CD1c-positive myeloid dendritic cell (primary cell): ENCODE data around the gene RNF26.

Experiments
- DNase-seq: peaks from one replicate; pipeline ENCODE4 v3.0.0-alpha.2; 2016; ENCODE audit errors: extremely low spot score

The RNF26 gene

GRCh38 chr11:119316016-119316728, 18.2 kb upstream of the RNF26 start:
- DNase-seq, result no peak

GRCh38 chr11:119316729-119317591, 17.4 kb upstream of the RNF26 start, which contains the start of gene MCAM:
Gene MCAM, minus strand, starts transcription at chr11:119317130. Its CDS starts 29 bp downstream, at chr11:119317101.
- DNase-seq, result no peak

GRCh38 chr11:119317592-119318239, 16.6 kb upstream of the RNF26 start:
- no peak for DNase-seq

DNA sequence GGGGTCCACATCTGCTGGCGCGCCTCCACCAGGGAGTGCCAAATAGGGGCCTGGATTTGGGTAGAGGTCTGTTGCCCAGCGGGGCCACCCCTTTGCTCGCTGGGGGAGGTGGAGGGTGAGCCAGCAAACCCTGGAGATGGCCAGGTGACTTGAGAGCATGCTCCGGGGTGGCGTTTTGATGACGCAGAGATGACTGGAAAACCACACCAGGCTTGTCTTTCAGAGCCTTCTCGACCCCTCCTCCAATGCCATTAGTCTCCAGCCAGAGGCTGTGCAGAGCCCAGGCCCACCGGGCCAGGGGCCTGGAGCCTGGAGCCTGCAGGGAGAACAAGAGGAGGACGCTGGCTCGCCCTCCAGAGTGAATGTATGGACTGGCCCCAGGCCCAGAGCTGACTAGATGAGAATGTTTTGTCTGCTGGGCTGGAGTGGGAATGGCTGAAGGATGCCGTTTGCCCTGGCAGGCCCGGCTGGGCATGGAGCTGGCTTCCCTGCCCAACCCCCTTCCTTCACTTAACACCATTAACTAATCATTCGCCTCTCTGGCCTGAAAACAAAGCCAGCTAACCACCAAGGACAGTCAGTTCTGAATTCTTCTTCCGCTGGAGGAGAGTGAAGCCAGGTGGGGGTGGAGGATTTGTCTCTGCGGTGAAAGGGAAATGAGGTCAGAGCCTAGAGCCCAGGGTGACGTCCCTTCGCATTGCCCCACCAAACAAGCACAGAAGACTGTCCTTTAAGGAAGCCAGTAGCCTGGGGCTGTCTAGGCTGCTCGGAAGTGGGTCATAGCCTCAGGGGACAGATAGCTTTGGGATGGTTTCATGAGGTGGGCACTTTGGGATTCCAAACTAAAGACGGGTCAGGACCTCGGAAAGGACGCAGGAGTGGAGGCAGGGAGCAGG, 15.8 kb upstream of the RNF26 start:
- DNase-seq, result peak; percentile 50

GRCh38 chr11:119319136-119319699, 15.1 kb upstream of the RNF26 start:
- no peak for DNase-seq

GRCh38 chr11:119319700-119320239, 14.6 kb upstream of the RNF26 start:
- no peak for DNase-seq

DNA sequence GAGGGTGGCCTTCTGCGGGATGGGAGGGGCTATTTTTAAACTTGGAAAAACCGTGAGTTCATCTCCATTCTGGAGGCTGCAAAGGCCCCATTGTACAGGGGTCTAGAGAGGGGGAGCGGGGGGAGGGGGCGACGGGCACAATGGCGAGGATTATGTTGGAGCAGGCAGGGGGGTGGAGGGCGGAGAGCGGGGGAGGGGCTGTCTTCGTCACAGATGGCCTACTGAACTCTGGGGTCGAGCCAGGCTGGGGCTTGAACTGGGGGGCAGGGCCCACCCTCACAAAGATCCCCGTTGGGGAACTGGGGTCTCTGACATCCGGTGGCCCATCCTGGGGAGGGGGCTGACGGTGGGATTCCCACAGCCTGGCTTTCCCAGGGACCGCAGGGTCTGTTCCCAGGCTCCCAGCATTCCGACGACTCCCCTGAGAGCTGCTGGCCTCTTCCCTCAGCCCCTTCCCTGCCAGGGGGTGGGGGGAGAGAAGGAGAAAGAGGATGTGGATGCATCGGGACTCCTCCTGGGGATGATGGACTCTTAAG, 14.0 kb upstream of the RNF26 start:
- DNase-seq, result no peak

DNA sequence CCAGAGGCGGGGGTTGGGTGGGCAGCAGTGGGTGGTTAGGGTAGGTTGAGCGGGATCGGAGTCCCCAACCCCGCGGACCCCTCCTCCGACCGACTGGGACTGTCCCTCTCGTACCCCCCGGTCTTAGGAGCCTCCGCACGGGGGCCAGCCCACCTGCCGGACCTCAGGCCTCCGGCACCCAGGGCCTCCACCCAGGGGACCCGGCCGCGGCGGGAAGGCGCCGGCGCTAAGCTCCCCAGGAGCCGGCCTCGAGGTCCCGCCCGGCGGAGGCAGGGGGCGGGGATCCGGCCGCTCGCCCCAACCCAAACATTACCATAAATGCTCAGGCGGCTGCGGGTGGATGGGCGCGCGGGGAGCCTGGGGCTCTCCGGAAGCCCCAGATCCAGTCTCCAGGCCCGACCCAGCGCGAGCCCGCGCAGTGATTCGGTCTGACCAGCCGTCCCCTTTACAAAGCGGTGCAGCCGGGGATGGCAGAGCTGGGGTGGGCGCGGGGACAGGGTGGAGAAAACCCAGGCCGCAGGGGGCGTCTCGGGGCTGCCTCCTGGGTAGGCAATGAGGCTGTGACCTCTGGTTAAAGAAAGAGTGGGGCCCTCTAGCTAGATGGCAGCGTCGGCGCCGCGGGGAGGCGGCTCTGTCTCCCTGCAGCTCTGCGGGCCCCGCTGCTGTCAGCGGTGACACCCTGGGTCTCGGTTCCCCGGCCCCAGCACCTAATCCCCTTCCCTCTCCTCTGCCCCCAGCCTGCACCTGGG, 13.4 kb upstream of the RNF26 start:
- peak; percentile 21 for DNase-seq

GRCh38 chr11:119322360-119322739, 12.0 kb upstream of the RNF26 start:
- no peak for DNase-seq

DNA sequence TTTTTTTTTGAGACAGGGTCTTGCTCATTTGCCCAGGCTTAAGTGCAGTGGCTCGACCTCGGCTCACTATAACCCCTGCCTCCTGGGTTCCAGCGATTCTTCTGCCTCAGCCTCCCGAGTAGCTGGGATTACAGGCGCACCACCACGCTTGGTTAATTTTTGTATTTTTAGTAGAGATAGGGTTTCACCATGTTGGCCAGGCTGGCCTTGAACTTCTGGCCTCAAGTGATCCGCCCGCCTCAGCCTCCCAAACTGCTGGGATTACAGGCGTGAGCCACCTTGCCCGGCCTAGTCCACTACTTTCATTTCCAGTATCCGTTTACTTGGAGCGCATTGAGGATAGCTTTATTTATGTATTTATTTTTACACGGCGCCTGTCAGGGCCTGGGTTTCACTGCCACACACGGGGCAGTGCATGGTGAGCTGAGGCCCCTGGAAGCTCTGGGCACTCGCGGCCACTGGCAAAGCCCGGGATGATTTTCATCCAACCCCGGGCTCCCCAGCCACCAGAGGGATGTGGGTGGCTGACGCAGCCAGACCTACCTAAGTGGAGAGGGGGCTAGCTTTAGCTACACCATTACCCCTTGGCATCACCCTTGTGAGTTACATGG, 11.3 kb upstream of the RNF26 start:
- DNase-seq, result no peak

DNA sequence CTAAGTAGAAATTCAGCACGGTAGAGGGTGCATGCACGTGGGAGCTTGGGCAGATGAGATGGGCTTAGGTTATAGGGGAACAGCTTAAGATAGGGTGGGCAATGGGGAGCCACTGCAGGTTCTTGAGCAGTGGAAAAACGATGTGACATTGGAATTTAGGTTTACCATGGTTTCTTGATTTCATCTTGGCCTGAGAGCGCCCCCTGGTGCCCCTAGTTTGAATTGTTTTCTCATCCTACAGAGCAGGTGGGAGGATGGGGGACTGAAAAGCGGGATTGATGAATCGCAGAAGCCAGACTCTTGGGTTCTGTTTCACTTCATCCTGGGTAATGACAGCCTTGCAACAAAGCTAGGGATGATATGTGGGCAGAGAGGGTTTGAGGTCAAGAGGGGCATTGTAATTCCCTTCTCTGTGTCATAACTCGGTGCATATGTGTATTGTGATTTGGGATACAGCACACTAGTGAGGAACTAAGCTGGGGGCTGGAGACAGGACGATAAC, 10.7 kb upstream of the RNF26 start:
- peak; percentile 80 for DNase-seq

DNA sequence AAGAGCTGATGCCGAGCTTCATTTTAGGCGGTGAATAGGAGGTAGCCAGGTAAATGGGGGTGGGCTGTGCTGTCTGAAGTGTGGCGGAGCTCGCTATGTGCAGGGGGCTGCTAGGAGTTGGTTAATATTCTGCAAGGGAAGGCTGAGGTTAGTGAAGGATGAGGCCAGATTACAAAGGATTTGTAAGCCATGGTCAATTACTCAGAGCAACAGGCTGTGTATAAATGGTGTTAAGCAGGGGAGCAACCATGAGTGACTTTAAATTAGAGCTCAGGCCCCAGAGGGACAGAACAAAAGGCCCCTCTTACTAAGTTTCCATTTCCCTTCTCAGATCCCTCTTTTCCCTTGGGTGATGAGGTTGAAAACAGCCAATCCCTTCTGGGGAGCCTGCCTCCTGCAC, 10.1 kb upstream of the RNF26 start:
- no peak for DNase-seq

DNA sequence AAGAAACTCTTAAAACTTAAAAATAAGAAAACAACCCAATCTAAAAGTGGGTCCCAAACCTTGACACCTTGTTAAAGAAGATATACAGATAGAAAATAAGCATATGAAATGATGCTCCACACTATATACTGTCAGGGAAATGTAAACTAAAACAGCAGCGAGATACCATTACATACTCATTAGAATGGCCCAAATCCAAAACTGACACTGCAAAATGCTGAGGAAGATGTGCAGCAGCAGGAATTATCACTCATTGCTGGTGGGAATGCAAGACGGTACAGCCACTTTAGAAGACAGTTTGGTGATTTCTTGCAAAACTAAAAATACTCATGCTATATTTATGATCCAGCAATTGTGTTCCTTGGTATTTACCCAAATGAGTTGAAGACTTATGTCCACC, 5.0 kb upstream of the RNF26 start:
- DNase-seq, result no peak

DNA sequence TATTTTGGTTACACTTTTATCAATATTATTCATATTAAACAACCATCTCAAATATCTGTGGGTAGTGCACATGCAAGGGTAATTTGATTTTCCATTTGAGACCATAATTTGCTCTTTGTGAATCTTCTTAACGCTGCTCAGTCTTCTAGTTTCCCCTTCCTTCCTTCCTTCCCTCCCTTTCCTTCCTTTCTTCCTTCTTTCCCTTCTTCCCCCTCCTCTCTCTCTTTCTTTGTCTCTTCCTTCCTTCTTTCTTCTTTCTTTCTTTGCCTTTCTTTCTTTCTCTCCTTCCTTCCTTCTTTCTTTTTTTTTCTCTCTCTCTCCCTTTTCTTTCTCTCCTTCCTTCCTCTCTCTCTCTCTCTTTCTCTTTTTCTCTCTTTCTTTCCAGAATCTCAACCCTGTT, 4.1 kb upstream of the RNF26 start:
- no peak for DNase-seq

GRCh38 chr11:119332111-119332765, 2.1 kb upstream of the RNF26 start:
- no peak for DNase-seq

- no peak for DNase-seq
Observed at GRCh38 chr11:119335091-119335654, 846 bp downstream of the RNF26 start.

GRCh38 chr11:119335655-119336543, 1.6 kb downstream of the RNF26 start:
- DNase-seq, result no peak
